ENCODE data around the gene PLXNB2.

DNA sequence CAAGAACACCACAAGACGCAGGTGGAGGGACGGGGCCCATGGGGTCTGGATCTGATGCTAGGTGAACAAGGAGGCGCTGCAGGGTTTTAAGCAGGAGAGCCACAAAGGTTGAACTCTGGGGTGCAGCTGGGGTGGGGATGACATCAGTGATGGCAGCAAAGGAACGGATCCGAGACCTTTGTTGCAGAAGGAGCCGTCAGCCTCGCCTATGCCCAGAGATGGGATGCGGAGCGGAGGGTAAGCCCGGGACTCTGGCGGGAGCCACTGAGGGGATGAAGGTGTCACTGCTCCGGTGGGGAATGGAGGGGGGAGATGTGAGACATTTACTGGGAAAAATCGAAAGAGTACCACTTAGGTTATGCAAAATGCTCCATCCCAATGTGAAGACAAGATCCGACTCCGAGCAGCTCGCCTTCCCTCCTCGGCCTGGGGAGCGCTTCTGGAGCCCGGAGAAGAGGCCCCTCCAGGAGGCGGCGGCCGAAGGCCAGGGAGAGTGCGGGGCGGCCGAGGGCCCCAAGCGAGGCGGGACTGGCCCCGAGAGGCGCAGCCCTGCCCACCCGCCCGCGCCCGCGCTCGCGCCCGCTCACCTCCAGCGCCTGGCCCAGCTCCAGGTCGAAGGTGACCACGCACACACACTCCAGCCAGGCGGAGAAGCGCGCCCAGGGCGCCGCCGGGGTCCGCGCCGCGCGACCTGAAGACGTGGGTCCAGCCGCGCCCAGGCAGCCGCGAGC, 18.9 kb upstream of the PLXNB2 start:
- TF ChIP-seq, protein P1, sequence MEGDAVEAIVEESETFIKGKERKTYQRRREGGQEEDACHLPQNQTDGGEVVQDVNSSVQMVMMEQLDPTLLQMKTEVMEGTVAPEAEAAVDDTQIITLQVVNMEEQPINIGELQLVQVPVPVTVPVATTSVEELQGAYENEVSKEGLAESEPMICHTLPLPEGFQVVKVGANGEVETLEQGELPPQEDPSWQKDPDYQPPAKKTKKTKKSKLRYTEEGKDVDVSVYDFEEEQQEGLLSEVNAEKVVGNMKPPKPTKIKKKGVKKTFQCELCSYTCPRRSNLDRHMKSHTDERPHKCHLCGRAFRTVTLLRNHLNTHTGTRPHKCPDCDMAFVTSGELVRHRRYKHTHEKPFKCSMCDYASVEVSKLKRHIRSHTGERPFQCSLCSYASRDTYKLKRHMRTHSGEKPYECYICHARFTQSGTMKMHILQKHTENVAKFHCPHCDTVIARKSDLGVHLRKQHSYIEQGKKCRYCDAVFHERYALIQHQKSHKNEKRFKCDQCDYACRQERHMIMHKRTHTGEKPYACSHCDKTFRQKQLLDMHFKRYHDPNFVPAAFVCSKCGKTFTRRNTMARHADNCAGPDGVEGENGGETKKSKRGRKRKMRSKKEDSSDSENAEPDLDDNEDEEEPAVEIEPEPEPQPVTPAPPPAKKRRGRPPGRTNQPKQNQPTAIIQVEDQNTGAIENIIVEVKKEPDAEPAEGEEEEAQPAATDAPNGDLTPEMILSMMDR (conservative IDR thresholded peaks at IDR 0.05): no peak
- TF ChIP-seq EZH2 (IDR thresholded peaks at IDR 0.05; ENCODE audit: low read depth): no peak
